ENCODE data around the gene TXLNG. TPM values are rescaled to one million over a fixed set of nuclear protein-coding genes. Genes with fewer than 3 reads are reported as not detected.

The TXLNG gene
- total RNA-seq, 1 experiment from 2014 or later: 17.4 TPM

GRCh38 chrX:16743604-16744325, 42.5 kb upstream of the TXLNG start:
- Histone ChIP-seq H3K36me3 (ENCODE audit: low read depth) (no peaks in the 10 kb centered on the region), H3F3A (ENCODE audit: insufficient read depth, low read depth) (peaks cover 13% of the 10 kb centered on the region), H3K4me3 (no peak overlapping the region), H3K9me2 (ENCODE audit: insufficient read depth) (no peaks in the 10 kb centered on the region), H2AFZ (no peak overlapping the region), H3K27ac (peak overlapping the region; percentile 46; the same call in 1 of the 2 replicates), H3K4me2 (no peak overlapping the region), H3K4me1 (replicated peaks; ENCODE audit: insufficient read depth) (peaks cover 10% of the 10 kb centered on the region), H3K9me3 (ENCODE audit: insufficient read depth, low read depth) (no peaks in the 10 kb centered on the region), H3K27me3 (ENCODE audit: insufficient read depth, low read depth) (no peaks in the 10 kb centered on the region), H4K20me1 (ENCODE audit: insufficient read depth) (no peaks in the 10 kb centered on the region), H3K79me2 (ENCODE audit: low read depth) (no peaks in the 10 kb centered on the region)
- POLR2A ChIA-PET (ENCODE audit: unreplicated experiment): interaction anchor here (0.6 kb wide), 2 partner anchors 33 to 48 kb away, joined by 3 to 8 read pairs; no protein-coding TSS in a partner anchor
- BruUV-seq (replicated peaks): no TSS peak
- CTCF ChIA-PET: interaction anchor here (0.7 kb wide), 1 partner anchor 10 kb away, joined by 3 read pairs; no protein-coding TSS in a partner anchor
- intact Hi-C loops (cut with micrococcal nuclease; ENCODE audit: unreplicated experiment): no loop called here
- no peak for TF ChIP-seq EZH2 (IDR thresholded peaks at IDR 0.05; ENCODE audit: low read depth)
- TF ChIP-seq, protein P1, sequence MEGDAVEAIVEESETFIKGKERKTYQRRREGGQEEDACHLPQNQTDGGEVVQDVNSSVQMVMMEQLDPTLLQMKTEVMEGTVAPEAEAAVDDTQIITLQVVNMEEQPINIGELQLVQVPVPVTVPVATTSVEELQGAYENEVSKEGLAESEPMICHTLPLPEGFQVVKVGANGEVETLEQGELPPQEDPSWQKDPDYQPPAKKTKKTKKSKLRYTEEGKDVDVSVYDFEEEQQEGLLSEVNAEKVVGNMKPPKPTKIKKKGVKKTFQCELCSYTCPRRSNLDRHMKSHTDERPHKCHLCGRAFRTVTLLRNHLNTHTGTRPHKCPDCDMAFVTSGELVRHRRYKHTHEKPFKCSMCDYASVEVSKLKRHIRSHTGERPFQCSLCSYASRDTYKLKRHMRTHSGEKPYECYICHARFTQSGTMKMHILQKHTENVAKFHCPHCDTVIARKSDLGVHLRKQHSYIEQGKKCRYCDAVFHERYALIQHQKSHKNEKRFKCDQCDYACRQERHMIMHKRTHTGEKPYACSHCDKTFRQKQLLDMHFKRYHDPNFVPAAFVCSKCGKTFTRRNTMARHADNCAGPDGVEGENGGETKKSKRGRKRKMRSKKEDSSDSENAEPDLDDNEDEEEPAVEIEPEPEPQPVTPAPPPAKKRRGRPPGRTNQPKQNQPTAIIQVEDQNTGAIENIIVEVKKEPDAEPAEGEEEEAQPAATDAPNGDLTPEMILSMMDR (conservative IDR thresholded peaks at IDR 0.05): no peak
- peak; percentile 3 to 42 for DNase-seq

GRCh38 chrX:16745102-16745501, 41.2 kb upstream of the TXLNG start:
- peaks cover 6% of the 10 kb centered on the region for H3K4me1 ChIP-seq (replicated peaks; ENCODE audit: insufficient read depth)
- H3F3A ChIP-seq (ENCODE audit: insufficient read depth, low read depth): peaks cover under 1% of the 10 kb centered on the region
- no peak for TF ChIP-seq EZH2 (IDR thresholded peaks at IDR 0.05; ENCODE audit: low read depth)
- TF ChIP-seq, protein P1 (conservative IDR thresholded peaks at IDR 0.05): no peak
- no peak overlapping the region for H3K27ac ChIP-seq
- H2AFZ ChIP-seq: no peak overlapping the region
- H3K27me3 ChIP-seq (ENCODE audit: insufficient read depth, low read depth): no peaks in the 10 kb centered on the region
- no TSS peak for BruUV-seq (replicated peaks)
- no peak for DNase-seq
- H3K36me3 ChIP-seq (ENCODE audit: low read depth): no peaks in the 10 kb centered on the region
- no peaks in the 10 kb centered on the region for H3K79me2 ChIP-seq (ENCODE audit: low read depth)
- ChIA-PET CTCF (no interaction called here), POLR2A (ENCODE audit: unreplicated experiment) (no interaction called here)
- H3K4me3 ChIP-seq: no peak overlapping the region
- H4K20me1 ChIP-seq (ENCODE audit: insufficient read depth): no peaks in the 10 kb centered on the region
- intact Hi-C loops (cut with micrococcal nuclease; ENCODE audit: unreplicated experiment): no loop called here
- H3K9me2 ChIP-seq (ENCODE audit: insufficient read depth): no peaks in the 10 kb centered on the region
- H3K4me2 ChIP-seq: no peak overlapping the region
- H3K9me3 ChIP-seq (ENCODE audit: insufficient read depth, low read depth): no peaks in the 10 kb centered on the region

GRCh38 chrX:16745659-16746058, 40.6 kb upstream of the TXLNG start:
- H3K36me3 ChIP-seq (ENCODE audit: low read depth): no peaks in the 10 kb centered on the region

More at GRCh38 chrX:16745659-16746058, 40.6 kb upstream of the TXLNG start:
- intact Hi-C loops (cut with micrococcal nuclease; ENCODE audit: unreplicated experiment): no loop called here
- no peaks in the 10 kb centered on the region for H3K27me3 ChIP-seq (ENCODE audit: insufficient read depth, low read depth)
- no peak for DNase-seq
- H3K4me2 ChIP-seq: no peak overlapping the region
- H3K27ac ChIP-seq: no peak overlapping the region
- no peaks in the 10 kb centered on the region for H3K79me2 ChIP-seq (ENCODE audit: low read depth)
- H3K9me2 ChIP-seq (ENCODE audit: insufficient read depth): no peaks in the 10 kb centered on the region
- BruUV-seq (replicated peaks): no TSS peak
- ChIA-PET CTCF (no interaction called here), POLR2A (ENCODE audit: unreplicated experiment) (no interaction called here)
- TF ChIP-seq, protein P1 (conservative IDR thresholded peaks at IDR 0.05): no peak
- no peak for TF ChIP-seq EZH2 (IDR thresholded peaks at IDR 0.05; ENCODE audit: low read depth)
- H3F3A ChIP-seq (ENCODE audit: insufficient read depth, low read depth): no peaks in the 10 kb centered on the region
- H3K4me3 ChIP-seq: no peak overlapping the region
- H2AFZ ChIP-seq: no peak overlapping the region
- H3K9me3 ChIP-seq (ENCODE audit: insufficient read depth, low read depth): no peaks in the 10 kb centered on the region
- H3K4me1 ChIP-seq (replicated peaks; ENCODE audit: insufficient read depth): 0 out of 2 replicates have a peak, but pooled peaks cover under 1% of the 10 kb centered on the region
- H4K20me1 ChIP-seq (ENCODE audit: insufficient read depth): no peaks in the 10 kb centered on the region
